Measurements from ENCODE around the gene VPS51.

Gene VPS51

DNA sequence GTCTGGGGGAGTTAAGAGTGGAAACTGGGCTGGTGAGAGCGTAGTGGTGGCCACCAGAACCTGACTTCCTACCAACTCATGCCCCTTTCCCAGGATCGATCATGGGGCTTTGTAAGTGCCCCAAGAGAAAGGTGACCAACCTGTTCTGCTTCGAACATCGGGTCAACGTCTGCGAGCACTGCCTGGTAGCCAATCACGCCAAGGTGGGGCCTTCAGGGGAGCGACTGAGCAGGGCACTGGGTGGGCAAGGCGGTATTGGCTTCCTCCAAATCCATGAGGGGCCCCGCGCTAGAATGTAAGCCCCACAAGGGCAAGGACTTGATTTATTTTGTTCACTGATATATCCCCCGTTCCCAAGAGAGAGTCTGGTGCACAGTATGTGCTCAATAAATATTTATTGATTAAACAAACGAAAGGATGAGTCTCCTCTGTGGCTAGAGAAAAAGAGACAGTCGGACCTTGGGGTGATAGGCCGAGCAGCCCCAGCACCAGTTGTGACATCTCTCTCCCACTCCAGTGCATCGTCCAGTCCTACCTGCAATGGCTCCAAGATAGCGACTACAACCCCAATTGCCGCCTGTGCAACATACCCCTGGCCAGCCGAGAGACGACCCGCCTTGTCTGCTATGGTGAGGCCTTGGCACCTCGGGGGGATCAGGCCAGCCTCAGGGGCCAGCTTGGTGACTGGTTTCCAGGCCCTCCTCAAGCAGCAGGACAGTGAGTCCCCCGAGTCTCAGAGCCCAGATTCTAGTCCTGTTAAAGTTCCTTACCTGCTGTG, 11.2 kb upstream of the VPS51 start:
- peak overlapping the region; percentile 91 for H3K27ac ChIP-seq
- TF ChIP-seq ZFX (IDR thresholded peaks at IDR 0.05) (no peak), CTCF (conservative IDR thresholded peaks at IDR 0.05) (no peak)

DNA sequence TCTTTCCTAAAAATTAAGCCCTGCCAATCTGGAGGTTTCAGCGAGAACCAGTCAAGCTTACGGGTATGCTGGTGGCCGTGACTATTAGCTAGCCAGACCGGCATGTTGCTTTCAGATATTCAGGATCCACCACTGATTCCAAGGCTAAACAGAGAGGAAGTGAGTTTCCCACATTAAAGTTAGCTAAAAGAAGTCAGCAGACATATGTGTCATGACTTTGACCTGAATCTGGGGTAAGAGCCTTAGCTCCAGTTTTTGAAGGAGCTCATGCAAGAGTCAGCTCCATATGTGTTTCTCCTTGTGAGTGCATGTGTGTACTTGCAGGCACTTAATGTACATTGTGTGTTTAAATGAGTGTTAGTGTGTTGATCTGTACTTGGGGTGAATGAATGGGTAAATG, 10.6 kb upstream of the VPS51 start:
- no peak overlapping the region; the same call in 1 of the 2 replicates for H3K27ac ChIP-seq
- TF ChIP-seq ZFX (IDR thresholded peaks at IDR 0.05) (no peak), CTCF (conservative IDR thresholded peaks at IDR 0.05) (no peak)

- no peak overlapping the region for H3K27ac ChIP-seq
- TF ChIP-seq ZFX (IDR thresholded peaks at IDR 0.05): no peak
- no peak for TF ChIP-seq CTCF (conservative IDR thresholded peaks at IDR 0.05)
Measured at GRCh38 chr11:65086809-65087208, 9.2 kb upstream of the VPS51 start.

DNA sequence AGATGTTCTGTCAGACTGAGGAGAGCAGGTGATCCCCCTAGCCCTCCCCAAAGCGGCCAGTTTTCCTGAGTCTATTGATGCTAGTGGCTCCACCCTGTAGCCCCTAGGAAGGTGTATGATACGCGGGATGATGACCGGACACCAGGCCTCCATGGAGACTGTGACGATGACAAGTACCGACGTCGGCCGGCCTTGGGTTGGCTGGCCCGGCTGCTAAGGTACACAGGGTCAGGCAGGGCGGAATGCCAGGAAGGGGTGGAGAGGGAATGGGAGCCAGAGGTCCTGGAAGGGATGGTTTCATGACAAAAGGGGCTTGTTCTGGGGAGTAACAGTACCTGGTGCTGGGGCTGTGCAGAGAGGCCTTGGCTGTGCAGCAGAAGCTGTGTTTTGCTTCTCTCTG, 8.8 kb upstream of the VPS51 start:
- H3K27ac ChIP-seq: no peak overlapping the region
- TF ChIP-seq ZFX (IDR thresholded peaks at IDR 0.05) (no peak), CTCF (conservative IDR thresholded peaks at IDR 0.05) (no peak)

GRCh38 chr11:65087827-65088226, 8.2 kb upstream of the VPS51 start:
- TF ChIP-seq CTCF (conservative IDR thresholded peaks at IDR 0.05) (no peak), ZFX (IDR thresholded peaks at IDR 0.05) (no peak)
- no peak overlapping the region for H3K27ac ChIP-seq

DNA sequence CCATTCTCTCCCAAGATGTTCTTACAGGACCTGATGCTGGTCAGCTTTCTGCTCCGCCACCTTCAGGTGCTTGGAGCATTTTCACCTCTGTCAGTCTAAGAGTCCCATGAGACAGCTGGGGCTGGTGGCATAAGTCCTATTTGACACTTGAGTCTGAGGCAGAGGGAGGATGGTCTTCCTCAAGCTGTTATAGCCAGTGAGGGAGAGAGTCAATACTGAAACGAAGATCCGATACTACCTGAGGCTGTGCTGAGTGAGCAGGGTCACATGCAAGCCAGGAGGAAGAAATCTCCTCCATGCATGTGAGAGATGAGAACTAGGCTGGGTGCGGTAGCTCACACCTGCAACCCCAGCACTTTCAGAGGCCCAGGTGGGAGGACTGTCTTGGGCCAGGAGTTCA, 6.4 kb upstream of the VPS51 start:
- no peak overlapping the region for H3K27ac ChIP-seq
- no peak for TF ChIP-seq ZFX (IDR thresholded peaks at IDR 0.05)
- no peak for TF ChIP-seq CTCF (conservative IDR thresholded peaks at IDR 0.05)

GRCh38 chr11:65090628-65091027, 5.4 kb upstream of the VPS51 start:
- no peak for TF ChIP-seq ZFX (IDR thresholded peaks at IDR 0.05)
- TF ChIP-seq CTCF (conservative IDR thresholded peaks at IDR 0.05): no peak
- H3K27ac ChIP-seq: no peak overlapping the region
